T-helper 1 cell treated with Interleukin-12 subunit alpha and Interleukin-12 subunit beta and Interleukin-4 antibody, amounts not matched to agents 30 ng/mL and 1 ng/mL, for 36 hours (primary cell): Measurements from ENCODE around the gene RBM38. TPM values are rescaled to one million over a fixed set of nuclear protein-coding genes. Genes with fewer than 3 reads are reported as not detected.

ENCODE experiments used
- intact Hi-C: fragments of 100-400 bp; cut with micrococcal nuclease; formaldehyde crosslinking; loops from one replicate; pipeline ENCODE4 v1.15.1; 2024
- total RNA-seq: library from RNA; stranded (reverse); gene quantifications from 2 replicates; pipeline ENCODE4 v1.2.3, GENCODE V29; 2022

RBM38 gene
- total RNA-seq, 1 donor from 2014 or later = 58.7 TPM

- intact Hi-C loops = no loop called here
These were observed 54.6 kb downstream of the RBM38 start for GRCh38 chr20:57445774-57446173.

GRCh38 chr20:57448764-57449354 is 57.7 kb downstream of the RBM38 start:
- intact Hi-C loops = no loop called here

GRCh38 chr20:57449398-57450354 is 58.5 kb downstream of the RBM38 start:
- intact Hi-C loops = no loop called here

GRCh38 chr20:57450419-57450818 is 59.2 kb downstream of the RBM38 start:
- intact Hi-C loops = no loop called here

GRCh38 chr20:57450931-57451330 is 59.7 kb downstream of the RBM38 start:
- intact Hi-C loops = no loop called here

- intact Hi-C loops = no loop called here
These were observed 60.2 kb downstream of the RBM38 start for GRCh38 chr20:57451431-57451794.

GRCh38 chr20:57451795-57452661 is 60.8 kb downstream of the RBM38 start:
- intact Hi-C loops = no loop called here

- intact Hi-C loops = no loop called here
These were observed 64.2 kb downstream of the RBM38 start for GRCh38 chr20:57455386-57455785.

GRCh38 chr20:57456116-57456515 is 64.9 kb downstream of the RBM38 start:
- intact Hi-C loops = no loop called here

- intact Hi-C loops = no loop called here
These were observed 66.3 kb downstream of the RBM38 start for GRCh38 chr20:57457243-57458095.

GRCh38 chr20:57458400-57459160 is 67.4 kb downstream of the RBM38 start:
- intact Hi-C loops = no loop called here

Other genes with a start within 250 kb of the RBM38 start
- 0.80 TPM in 1 of 2 replicates, not detected in the other for gene BMP7, start 124.8 kb upstream of the RBM38 start, total RNA-seq
- gene SPO11, start 61.6 kb upstream of the RBM38 start, total RNA-seq = not detected in 2 replicates
- gene RAE1, start 40.1 kb upstream of the RBM38 start, total RNA-seq = 37.2 and 40.2 TPM in 2 replicates
- gene CTCFL, start 133.7 kb downstream of the RBM38 start, total RNA-seq = not detected in 2 replicates
- gene PCK1, start 169.7 kb downstream of the RBM38 start, total RNA-seq = not detected in 2 replicates
- gene ZBP1, start 229.0 kb downstream of the RBM38 start, total RNA-seq = 12.5 TPM in 2 replicates